GM18517 (cell line): ENCODE measurements around the gene ESR1.
"Not testable (repeated sequence)": the region's sequence is repeated elsewhere in the genome, so short reads cannot be mapped to it uniquely, and the experiment has no call there.

Experiments
- ATAC-seq: cut with Tn5 transposase; IDR thresholded peaks from one replicate; pipeline ENCODE4 v1.9.1; 2021; ENCODE audit warnings: mild to moderate bottlenecking, moderate library complexity; ENCODE audit not compliant: unreplicated experiment

The ESR1 gene

GRCh38 chr6:151964412-151964811 is 156.9 kb downstream of the ESR1 start:
- not testable (repeated sequence) for ATAC-seq

GRCh38 chr6:151974061-151974617 is 166.7 kb downstream of the ESR1 start:
- ATAC-seq = no peak

GRCh38 chr6:151975795-151976194 is 168.3 kb downstream of the ESR1 start:
- ATAC-seq = no peak

GRCh38 chr6:151988199-151988598 is 180.7 kb downstream of the ESR1 start:
- ATAC-seq = not testable (repeated sequence)

GRCh38 chr6:151992091-151992490 is 184.6 kb downstream of the ESR1 start:
- no peak for ATAC-seq

GRCh38 chr6:151993364-151993763 is 185.9 kb downstream of the ESR1 start:
- ATAC-seq = no peak

- no peak for ATAC-seq
These were observed 191.3 kb downstream of the ESR1 start for GRCh38 chr6:151998784-151999183.

- no peak for ATAC-seq
These were observed 191.7 kb downstream of the ESR1 start for GRCh38 chr6:151999194-151999593.

- ATAC-seq = no peak
These were observed 193.9 kb downstream of the ESR1 start for GRCh38 chr6:152001408-152001807.

GRCh38 chr6:152002306-152002705 is 194.8 kb downstream of the ESR1 start:
- ATAC-seq = no peak

GRCh38 chr6:152004036-152004566 is 196.6 kb downstream of the ESR1 start:
- ATAC-seq = no peak

GRCh38 chr6:152004896-152005295 is 197.4 kb downstream of the ESR1 start:
- ATAC-seq = no peak

GRCh38 chr6:152008779-152009178 is 201.3 kb downstream of the ESR1 start:
- ATAC-seq = no peak

GRCh38 chr6:152012227-152012626 is 204.7 kb downstream of the ESR1 start:
- no peak for ATAC-seq

- no peak for ATAC-seq
These were observed 211.4 kb downstream of the ESR1 start for GRCh38 chr6:152018876-152019275.

GRCh38 chr6:152022303-152022702 is 214.8 kb downstream of the ESR1 start:
- ATAC-seq = no peak

GRCh38 chr6:152023613-152024012 is 216.1 kb downstream of the ESR1 start:
- no peak for ATAC-seq

GRCh38 chr6:152026291-152026690 is 218.8 kb downstream of the ESR1 start:
- no peak for ATAC-seq

GRCh38 chr6:152026744-152027143 is 219.3 kb downstream of the ESR1 start:
- ATAC-seq = not testable (repeated sequence)

- ATAC-seq = not testable (repeated sequence)
These were observed 226.3 kb downstream of the ESR1 start for GRCh38 chr6:152033765-152034164.

- no peak for ATAC-seq
These were observed 227.1 kb downstream of the ESR1 start for GRCh38 chr6:152034631-152035030.

- no peak for ATAC-seq
These were observed 238.6 kb downstream of the ESR1 start for GRCh38 chr6:152046118-152046517.

- ATAC-seq = no peak
These were observed 241.4 kb downstream of the ESR1 start for GRCh38 chr6:152048921-152049320.
